A673 (cell line): Measurements from ENCODE around the gene ADGRF4. TPM values are rescaled to one million over a fixed set of nuclear protein-coding genes. Genes with fewer than 3 reads are reported as not detected.

ENCODE experiments used
- BruUV-seq: library from RNA; stranded (reverse); fragments of 400-500 nt; replicated peaks from 2 replicates; lab custom pipeline; 2021; lab: Mats Ljungman, UMichigan
- CTCF ChIA-PET: fragments of 300-600 bp; sonication (Branson Sonifier 250); formaldehyde crosslinking; loops from one replicate; lab custom pipeline; 2022; ENCODE audit warnings: antibody characterized with exemption; lab: Charles Lee
- POLR2A ChIA-PET: fragments of 300-600 bp; sonication (Branson Sonifier 250); formaldehyde crosslinking; loops from one replicate; lab custom pipeline; 2022; ENCODE audit warnings: antibody characterized with exemption; ENCODE audit not compliant: low non-redundant PET; lab: Charles Lee
- DNase-seq: peaks from one replicate; pipeline ENCODE4 v3.0.0-alpha.2; 2015; ENCODE audit warnings: low spot score
- H3K27ac ChIP-seq: fragments of 200-600 bp; sonication (generic); 2 replicates; pipeline ENCODE4 v1.5.1; 2016; ENCODE audit warnings: mixed run types, low read depth, mild to moderate bottlenecking, mixed read lengths, antibody characterized with exemption, low read length; ENCODE audit not compliant: poor library complexity, severe bottlenecking
- H3K27me3 ChIP-seq: fragments of 200-600 bp; sonication (generic); replicated peaks from 2 replicates; pipeline ENCODE4 v1.6.1; 2017; ENCODE audit warnings: mixed run types, low read depth, mild to moderate bottlenecking, mixed read lengths, antibody characterized with exemption, low read length; ENCODE audit not compliant: insufficient read depth, poor library complexity
- H3K36me3 ChIP-seq: fragments of 200-600 bp; sonication (generic); 2 replicates; pipeline ENCODE4 v1.6.1; 2016; ENCODE audit warnings: mixed run types, mild to moderate bottlenecking, mixed read lengths, antibody characterized with exemption, low read length; ENCODE audit not compliant: insufficient read depth, poor library complexity, severe bottlenecking
- H3K4me1 ChIP-seq: fragments of 200-600 bp; sonication (generic); 2 replicates; pipeline ENCODE4 v1.6.1; 2017; ENCODE audit warnings: mixed run types, mild to moderate bottlenecking, mixed read lengths, antibody characterized with exemption, low read length; ENCODE audit not compliant: insufficient read depth, poor library complexity, severe bottlenecking
- H3K4me3 ChIP-seq: fragments of 200-600 bp; sonication (generic); 2 replicates; pipeline ENCODE4 v1.5.1; 2016; ENCODE audit warnings: low read depth, mixed run types, mild to moderate bottlenecking, mixed read lengths, low read length; ENCODE audit not compliant: poor library complexity, severe bottlenecking
- H3K9me3 ChIP-seq: fragments of 200-600 bp; sonication (generic); 2 replicates; pipeline ENCODE4 v1.6.1; 2016; ENCODE audit warnings: mixed run types, low read depth, mild to moderate bottlenecking, mixed read lengths, antibody characterized with exemption, low read length; ENCODE audit not compliant: poor library complexity, severe bottlenecking
- EZH2 ChIP-seq: fragments of 200-600 bp; sonication (generic); IDR thresholded peaks from 2 replicates; pipeline ENCODE4 v1.6.1; 2017; ENCODE audit warnings: borderline replicate concordance, low read depth, mild to moderate bottlenecking, mixed read lengths, antibody characterized with exemption, low read length; ENCODE audit not compliant: poor library complexity, severe bottlenecking
- intact Hi-C: fragments of 100-400 bp; cut with micrococcal nuclease; formaldehyde crosslinking; loops from one replicate; pipeline ENCODE4 v1.10.0; 2022; ENCODE audit not compliant: unreplicated experiment
- total RNA-seq: library from RNA; stranded (reverse); gene quantifications from 2 replicates; pipeline ENCODE4 v1.2.3, GENCODE V29; 2021
- TF ChIP-seq, protein P1 (sequence below): fragments of 300-800, 200-600 bp; sonication (generic); conservative IDR thresholded peaks from 2 replicates; pipeline ENCODE4 v1.5.1; 2017; ENCODE audit warnings: low read depth, mild to moderate bottlenecking, antibody characterized with exemption, low read length, moderate library complexity, mixed read lengths

Gene ADGRF4
- total RNA-seq, 1 experiment from 2014 or later, result not detected

DNA sequence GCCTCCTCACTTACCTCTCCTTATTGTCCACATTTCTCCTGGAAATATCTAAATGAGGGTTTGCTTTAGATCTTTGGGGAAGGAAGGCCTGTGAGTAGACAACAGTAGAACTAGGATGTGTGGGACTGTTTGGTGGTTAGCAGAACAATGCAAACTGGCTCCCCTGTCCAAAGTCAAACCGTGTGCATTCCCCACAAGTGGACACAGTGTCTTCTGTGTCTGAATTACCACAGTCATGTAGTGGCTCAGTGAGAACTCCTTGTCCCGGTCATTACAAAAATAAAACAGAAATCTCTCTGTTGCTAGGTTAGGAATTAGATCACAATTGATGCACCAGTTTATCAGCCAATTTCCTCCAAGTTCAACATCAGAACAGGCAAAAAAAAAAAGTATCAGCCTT lies 455 bp upstream of the ADGRF4 start:
- no TSS peak for BruUV-seq
- ChIA-PET CTCF (no interaction called here), POLR2A (no interaction called here)
- H3K27me3 ChIP-seq, result no peaks in the 10 kb centered on the region
- intact Hi-C loops, result no loop called here
- no peaks in the 10 kb centered on the region for H3K9me3 ChIP-seq
- no peak for TF ChIP-seq EZH2
- TF ChIP-seq, protein P1, sequence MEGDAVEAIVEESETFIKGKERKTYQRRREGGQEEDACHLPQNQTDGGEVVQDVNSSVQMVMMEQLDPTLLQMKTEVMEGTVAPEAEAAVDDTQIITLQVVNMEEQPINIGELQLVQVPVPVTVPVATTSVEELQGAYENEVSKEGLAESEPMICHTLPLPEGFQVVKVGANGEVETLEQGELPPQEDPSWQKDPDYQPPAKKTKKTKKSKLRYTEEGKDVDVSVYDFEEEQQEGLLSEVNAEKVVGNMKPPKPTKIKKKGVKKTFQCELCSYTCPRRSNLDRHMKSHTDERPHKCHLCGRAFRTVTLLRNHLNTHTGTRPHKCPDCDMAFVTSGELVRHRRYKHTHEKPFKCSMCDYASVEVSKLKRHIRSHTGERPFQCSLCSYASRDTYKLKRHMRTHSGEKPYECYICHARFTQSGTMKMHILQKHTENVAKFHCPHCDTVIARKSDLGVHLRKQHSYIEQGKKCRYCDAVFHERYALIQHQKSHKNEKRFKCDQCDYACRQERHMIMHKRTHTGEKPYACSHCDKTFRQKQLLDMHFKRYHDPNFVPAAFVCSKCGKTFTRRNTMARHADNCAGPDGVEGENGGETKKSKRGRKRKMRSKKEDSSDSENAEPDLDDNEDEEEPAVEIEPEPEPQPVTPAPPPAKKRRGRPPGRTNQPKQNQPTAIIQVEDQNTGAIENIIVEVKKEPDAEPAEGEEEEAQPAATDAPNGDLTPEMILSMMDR, result no peak
- H3K4me1 ChIP-seq, result no peaks in the 10 kb centered on the region
- no peak for DNase-seq
- no peak overlapping the region for H3K27ac ChIP-seq
- H3K4me3 ChIP-seq, result no peak overlapping the region
- H3K36me3 ChIP-seq, result no peaks in the 10 kb centered on the region

DNA sequence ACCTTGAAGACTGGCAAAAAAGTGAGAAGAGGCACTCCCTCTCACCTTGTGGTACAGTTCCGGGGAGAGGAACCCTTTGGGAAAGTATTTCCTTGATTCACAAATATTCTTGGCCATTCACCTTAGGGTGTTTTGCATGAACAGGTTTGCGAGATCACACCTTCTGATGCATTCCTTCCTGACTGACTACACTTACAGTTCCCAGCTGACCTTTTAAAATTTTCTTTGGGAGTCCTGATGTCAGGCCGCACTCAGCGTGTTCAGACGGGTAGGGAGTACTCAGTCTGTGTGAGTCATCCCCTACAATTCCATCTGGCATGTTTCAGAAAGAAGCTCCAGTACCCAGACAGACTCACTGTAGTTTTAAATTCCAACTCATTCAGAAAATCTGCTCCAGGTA lies 1.7 kb downstream of the ADGRF4 start:
- Histone ChIP-seq H3K9me3 (no peaks in the 10 kb centered on the region), H3K27ac (no peak overlapping the region), H3K4me1 (no peaks in the 10 kb centered on the region), H3K36me3 (no peaks in the 10 kb centered on the region), H3K4me3 (no peak overlapping the region), H3K27me3 (no peaks in the 10 kb centered on the region)
- DNase-seq, result no peak
- TF ChIP-seq, protein P1, result no peak
- no peak for TF ChIP-seq EZH2
- intact Hi-C loops, result no loop called here
- CTCF ChIA-PET, result no interaction called here
- BruUV-seq, result no TSS peak
- POLR2A ChIA-PET, result no interaction called here

DNA sequence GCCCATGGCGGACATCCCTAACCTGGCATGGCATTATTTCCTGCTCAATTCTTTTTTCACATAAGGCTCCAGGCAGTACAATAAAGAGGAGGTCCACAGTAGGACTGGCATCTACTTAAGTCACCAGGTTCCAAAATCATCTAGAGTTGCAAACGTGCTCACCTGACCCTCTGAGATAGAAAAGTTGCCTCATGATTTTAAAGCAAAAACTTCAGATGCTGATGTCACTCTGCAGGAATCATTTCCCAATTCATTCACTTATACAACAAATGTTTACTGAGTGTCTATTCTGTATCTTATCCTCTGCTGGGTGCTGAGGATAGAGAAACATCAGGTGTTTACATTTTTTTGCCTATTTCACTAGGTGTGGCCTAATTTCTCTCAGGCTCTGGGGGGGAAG lies 2.2 kb downstream of the ADGRF4 start:
- ChIA-PET CTCF (no interaction called here), POLR2A (no interaction called here)
- DNase-seq, result no peak
- H3K36me3 ChIP-seq, result no peaks in the 10 kb centered on the region
- H3K9me3 ChIP-seq, result no peaks in the 10 kb centered on the region
- H3K4me1 ChIP-seq, result no peaks in the 10 kb centered on the region
- no TSS peak for BruUV-seq
- no peak for TF ChIP-seq EZH2
- TF ChIP-seq, protein P1, result no peak
- intact Hi-C loops, result no loop called here
- H3K4me3 ChIP-seq, result no peak overlapping the region
- no peaks in the 10 kb centered on the region for H3K27me3 ChIP-seq
- H3K27ac ChIP-seq, result no peak overlapping the region
